ENCODE measurements around the gene RALGPS2.

RALGPS2 gene

GRCh38 chr1:178713259-178713658 is 11.8 kb upstream of the RALGPS2 start:
- Histone ChIP-seq H3K9ac (ENCODE audit: low read length) (no peak overlapping the region), H2AFZ (ENCODE audit: low read depth, low read length) (no peak overlapping the region), H3K79me2 (ENCODE audit: low read length) (no peaks in the 10 kb centered on the region), H3K36me3 (replicated peaks; ENCODE audit: low read depth, low read length) (no peaks in the 10 kb centered on the region), H3K27ac (ENCODE audit: low read length) (no peak overlapping the region), H3K4me2 (ENCODE audit: low read length) (no peak overlapping the region), H3K4me1 (ENCODE audit: low read length) (no peaks in the 10 kb centered on the region), H3K4me3 (ENCODE audit: low read length) (no peak overlapping the region), H3K27me3 (ENCODE audit: low read depth, low read length) (peaks cover 18% of the 10 kb centered on the region), H4K20me1 (ENCODE audit: insufficient read depth, low read length) (no peaks in the 10 kb centered on the region), H3K9me3 (ENCODE audit: insufficient read depth, low read length) (no peaks in the 10 kb centered on the region)
- TF ChIP-seq EZH2phosphoT487 (IDR thresholded peaks at IDR 0.05; ENCODE audit: low read depth) (no peak), CTCF (IDR thresholded peaks at IDR 0.05; ENCODE audit: low read depth, low read length) (no peak)

GRCh38 chr1:178714453-178714852 is 10.6 kb upstream of the RALGPS2 start:
- no peaks in the 10 kb centered on the region for H4K20me1 ChIP-seq (ENCODE audit: insufficient read depth, low read length)
- no peaks in the 10 kb centered on the region for H3K4me1 ChIP-seq (ENCODE audit: low read length)
- H3K4me3 ChIP-seq (ENCODE audit: low read length) = no peak overlapping the region
- peaks cover 18% of the 10 kb centered on the region for H3K27me3 ChIP-seq (ENCODE audit: low read depth, low read length)
- no peak overlapping the region for H3K9ac ChIP-seq (ENCODE audit: low read length)
- no peaks in the 10 kb centered on the region for H3K79me2 ChIP-seq (ENCODE audit: low read length)
- TF ChIP-seq EZH2phosphoT487 (IDR thresholded peaks at IDR 0.05; ENCODE audit: low read depth) (no peak), CTCF (IDR thresholded peaks at IDR 0.05; ENCODE audit: low read depth, low read length) (no peak)
- no peak overlapping the region for H3K4me2 ChIP-seq (ENCODE audit: low read length)
- H3K27ac ChIP-seq (ENCODE audit: low read length) = no peak overlapping the region
- H3K9me3 ChIP-seq (ENCODE audit: insufficient read depth, low read length) = no peaks in the 10 kb centered on the region
- no peak overlapping the region for H2AFZ ChIP-seq (ENCODE audit: low read depth, low read length)
- H3K36me3 ChIP-seq (replicated peaks; ENCODE audit: low read depth, low read length) = no peaks in the 10 kb centered on the region

GRCh38 chr1:178716111-178716510 is 8.9 kb upstream of the RALGPS2 start:
- H3K27me3 ChIP-seq (ENCODE audit: low read depth, low read length) = peaks cover 18% of the 10 kb centered on the region
- TF ChIP-seq EZH2phosphoT487 (IDR thresholded peaks at IDR 0.05; ENCODE audit: low read depth) (no peak), CTCF (IDR thresholded peaks at IDR 0.05; ENCODE audit: low read depth, low read length) (no peak)
- no peaks in the 10 kb centered on the region for H3K36me3 ChIP-seq (replicated peaks; ENCODE audit: low read depth, low read length)
- H3K4me2 ChIP-seq (ENCODE audit: low read length) = no peak overlapping the region
- no peak overlapping the region for H2AFZ ChIP-seq (ENCODE audit: low read depth, low read length)
- H3K9ac ChIP-seq (ENCODE audit: low read length) = no peak overlapping the region
- no peak overlapping the region for H3K27ac ChIP-seq (ENCODE audit: low read length)
- H3K9me3 ChIP-seq (ENCODE audit: insufficient read depth, low read length) = no peaks in the 10 kb centered on the region
- no peaks in the 10 kb centered on the region for H3K79me2 ChIP-seq (ENCODE audit: low read length)
- no peaks in the 10 kb centered on the region for H4K20me1 ChIP-seq (ENCODE audit: insufficient read depth, low read length)
- no peaks in the 10 kb centered on the region for H3K4me1 ChIP-seq (ENCODE audit: low read length)
- no peak overlapping the region for H3K4me3 ChIP-seq (ENCODE audit: low read length)

- H3K4me3 ChIP-seq (ENCODE audit: low read length) = no peak overlapping the region
- no peak overlapping the region for H3K4me2 ChIP-seq (ENCODE audit: low read length)
- no peak overlapping the region for H3K27ac ChIP-seq (ENCODE audit: low read length)
- no peaks in the 10 kb centered on the region for H4K20me1 ChIP-seq (ENCODE audit: insufficient read depth, low read length)
- no peak overlapping the region for H2AFZ ChIP-seq (ENCODE audit: low read depth, low read length)
- no peaks in the 10 kb centered on the region for H3K79me2 ChIP-seq (ENCODE audit: low read length)
- H3K9ac ChIP-seq (ENCODE audit: low read length) = no peak overlapping the region
- H3K4me1 ChIP-seq (ENCODE audit: low read length) = no peaks in the 10 kb centered on the region
- no peaks in the 10 kb centered on the region for H3K36me3 ChIP-seq (replicated peaks; ENCODE audit: low read depth, low read length)
- no peaks in the 10 kb centered on the region for H3K9me3 ChIP-seq (ENCODE audit: insufficient read depth, low read length)
- TF ChIP-seq CTCF (IDR thresholded peaks at IDR 0.05; ENCODE audit: low read depth, low read length) (no peak), EZH2phosphoT487 (IDR thresholded peaks at IDR 0.05; ENCODE audit: low read depth) (no peak)
- peaks cover 18% of the 10 kb centered on the region for H3K27me3 ChIP-seq (ENCODE audit: low read depth, low read length)
These were observed 6.5 kb upstream of the RALGPS2 start for GRCh38 chr1:178718520-178718919.

Measured in OCI-LY3 (cell line).